Neuronal stem cell (in vitro differentiated cells): Measurements from ENCODE around the gene CCR9.
A peak's percentile ranks its signal among the peaks of the same experiment; 100 is the strongest.

Experiments
- DNase-seq: peaks from one replicate; pipeline ENCODE4 v3.0.0-alpha.2; 2013; ENCODE audit warnings: low spot score
- H2AFZ ChIP-seq: one replicate; pipeline ENCODE4 v1.6.1; 2013; ENCODE audit warnings: mild to moderate bottlenecking, low read length, inconsistent platforms
- H2AK5ac ChIP-seq: 2 replicates; pipeline ENCODE4 v1.6.1; 2013; ENCODE audit warnings: low read depth, mild to moderate bottlenecking, inconsistent platforms, low read length, moderate library complexity, mixed read lengths
- H2BK120ac ChIP-seq: 2 replicates; pipeline ENCODE4 v1.6.1; 2013; ENCODE audit warnings: low read depth, mild to moderate bottlenecking, inconsistent platforms, low read length, moderate library complexity, mixed read lengths
- H2BK12ac ChIP-seq: one replicate; pipeline ENCODE4 v1.6.1; 2013; ENCODE audit warnings: low read length, inconsistent platforms
- H2BK15ac ChIP-seq: 2 replicates; pipeline ENCODE4 v1.6.1; 2013; ENCODE audit warnings: mild to moderate bottlenecking, low read length, inconsistent platforms, mixed read lengths
- H2BK5ac ChIP-seq: one replicate; pipeline ENCODE4 v1.6.1; 2013; ENCODE audit warnings: inconsistent platforms, mild to moderate bottlenecking, low read length, moderate library complexity
- H3K14ac ChIP-seq: one replicate; pipeline ENCODE4 v1.6.1; 2013; ENCODE audit warnings: low read length, inconsistent platforms
- H3K18ac ChIP-seq: 2 replicates; pipeline ENCODE4 v1.6.1; 2013; ENCODE audit warnings: low read length, inconsistent platforms
- H3K23ac ChIP-seq: 2 replicates; pipeline ENCODE4 v1.6.1; 2013; ENCODE audit warnings: low read depth, mild to moderate bottlenecking, mixed read lengths, low read length, inconsistent platforms; ENCODE audit not compliant: poor library complexity
- H3K27ac ChIP-seq: replicated peaks from 3 replicates; pipeline ENCODE4 v1.5.1; 2013; ENCODE audit warnings: low read length, inconsistent platforms
- H3K27me3 ChIP-seq, 3 experiments: 2 replicates each; pipeline ENCODE4 v1.6.1; 2013; ENCODE audit warnings: low read length in 3 of 3, mild to moderate bottlenecking in 2 of 3, inconsistent platforms in 1 of 3, low read depth in 1 of 3, mixed read lengths in 1 of 3, moderate library complexity in 1 of 3; ENCODE audit not compliant: control insufficient read depth in 3 of 3, insufficient read depth in 3 of 3
- H3K36me3 ChIP-seq, 2 donors: replicated peaks in 1 of 2; 2 replicates each; pipeline ENCODE4 v1.6.1; 2013; ENCODE audit warnings: low read length in 2 of 2; ENCODE audit not compliant: control insufficient read depth in 2 of 2, insufficient read depth in 2 of 2
- H3K4ac ChIP-seq: 2 replicates; pipeline ENCODE4 v1.6.1; 2013; ENCODE audit warnings: inconsistent platforms, mild to moderate bottlenecking, low read length, moderate library complexity
- H3K4me1 ChIP-seq, 2 donors: 1 replicate in 1 of 2; 2 replicates in 1 of 2; pipeline ENCODE4 v1.6.1; 2013; ENCODE audit warnings: low read length in 2 of 2, low read depth in 1 of 2; ENCODE audit not compliant: control insufficient read depth in 2 of 2, insufficient read depth in 1 of 2
- H3K4me2 ChIP-seq: one replicate; pipeline ENCODE4 v1.6.1; 2013; ENCODE audit warnings: mild to moderate bottlenecking, low read length, inconsistent platforms; ENCODE audit not compliant: insufficient read depth, poor library complexity, severe bottlenecking
- H3K4me3 ChIP-seq, 2 donors: 2 replicates each; pipeline ENCODE4 v1.5.1; 2013; ENCODE audit warnings: low read length in 2 of 2, mild to moderate bottlenecking in 2 of 2, inconsistent platforms in 1 of 2, moderate library complexity in 1 of 2
- H3K79me1 ChIP-seq: one replicate; pipeline ENCODE4 v1.6.1; 2013; ENCODE audit warnings: low read depth, mild to moderate bottlenecking, inconsistent platforms, low read length, moderate library complexity
- H3K9ac ChIP-seq: one replicate; pipeline ENCODE4 v1.6.1; 2013; ENCODE audit warnings: mild to moderate bottlenecking, low read depth, low read length, inconsistent platforms; ENCODE audit not compliant: poor library complexity
- H3K9me3 ChIP-seq, 2 donors: replicated peaks in 1 of 2; 2 replicates each; pipeline versions ENCODE3 to v1.6.1; 2013; ENCODE audit warnings: low read length in 2 of 2, mild to moderate bottlenecking in 2 of 2, inconsistent platforms in 1 of 2, low read depth in 1 of 2, mixed read lengths in 1 of 2, moderate library complexity in 1 of 2; ENCODE audit not compliant: control insufficient read depth in 2 of 2, insufficient read depth in 1 of 2
- H4K8ac ChIP-seq: one replicate; pipeline ENCODE4 v1.6.1; 2013; ENCODE audit warnings: low read depth, mild to moderate bottlenecking, inconsistent platforms, low read length, moderate library complexity
- H4K91ac ChIP-seq: one replicate; pipeline ENCODE4 v1.6.1; 2013; ENCODE audit warnings: low read length, low read depth, mild to moderate bottlenecking, inconsistent platforms; ENCODE audit not compliant: poor library complexity
- WGBS, 2 donors: extraction: QIAGEN DNeasy Blood & Tissue Kit; methylation state at CpG; one replicate each; pipeline ENCODE4 v1.1.7; 2013; ENCODE audit warnings: missing lambda C conversion rate in 2 of 2, mixed read lengths in 1 of 2; ENCODE audit not compliant: insufficient read length in 2 of 2, insufficient replicate concordance in 1 of 2; ENCODE audit errors: extremely low coverage in 2 of 2; 5-methylcytosine and 5-hydroxymethylcytosine counted together

The CCR9 gene

DNA sequence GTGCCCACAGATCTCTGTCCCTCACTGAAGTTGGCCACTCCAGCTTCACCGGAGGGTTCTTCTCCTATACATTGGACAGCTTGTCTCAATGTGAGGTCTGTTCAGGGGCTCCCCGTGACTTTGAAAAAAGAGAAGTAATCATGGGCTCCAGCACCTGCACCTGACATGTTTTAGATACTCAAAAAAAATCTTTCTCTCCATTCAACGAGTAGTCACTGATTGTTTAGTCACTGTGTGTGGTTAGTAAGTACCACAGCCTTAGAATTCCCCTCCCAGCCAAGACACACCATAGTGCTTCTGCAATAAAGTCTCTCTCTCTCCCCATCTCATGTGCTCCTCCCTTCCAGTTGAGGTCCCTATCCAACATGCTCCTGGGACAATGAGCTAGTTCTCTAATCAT is 18.6 kb downstream of the CCR9 start:
- Histone ChIP-seq H3K14ac (no peak overlapping the region), H2BK5ac (no peak overlapping the region), H3K9me3 (no peaks in the 10 kb centered on the region), H3K27ac (no peak overlapping the region), H4K91ac (no peak overlapping the region), H3K18ac (no peak overlapping the region), H3K4me3 (no peak overlapping the region), H2AK5ac (no peak overlapping the region), H3K4ac (no peak overlapping the region), H3K4me2 (no peak overlapping the region), H3K23ac (no peak overlapping the region), H3K36me3 (no peaks in the 10 kb centered on the region), H3K9ac (no peak overlapping the region), H2AFZ (no peak overlapping the region), H3K79me1 (no peaks in the 10 kb centered on the region), H2BK15ac (no peak overlapping the region), H4K8ac (no peak overlapping the region), H3K27me3 (no peaks in the 10 kb centered on the region), H2BK120ac (no peak overlapping the region), H3K4me1 (no peaks in the 10 kb centered on the region), H2BK12ac (no peak overlapping the region)
- no CpG with 5 or more reads among the region's 3 CpGs for WGBS, 2 donors
- no peak for DNase-seq

DNA sequence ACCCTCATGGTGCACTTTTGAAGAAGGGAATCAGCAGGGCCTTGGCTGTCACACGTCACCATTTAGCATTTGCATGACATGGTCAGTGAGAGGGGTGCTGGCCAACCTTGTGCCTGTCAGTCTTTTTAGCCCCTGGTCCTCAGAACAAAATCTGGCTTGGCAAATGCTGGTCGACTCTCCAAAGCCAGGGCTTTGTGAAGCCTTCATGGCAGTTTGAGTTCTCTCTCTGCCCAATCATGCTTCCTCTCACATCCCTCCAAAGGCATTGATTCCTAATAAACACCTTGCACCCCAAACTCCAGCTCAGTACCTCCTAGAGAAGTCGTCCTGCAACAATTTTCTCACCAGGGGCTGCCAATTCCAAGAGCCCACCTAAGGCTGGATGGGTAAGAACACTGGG is 19.4 kb downstream of the CCR9 start:
- no CpG with 5 or more reads among the region's 3 CpGs for WGBS, 2 donors
- H2BK5ac ChIP-seq = no peak overlapping the region
- no peak overlapping the region for H3K23ac ChIP-seq
- H4K91ac ChIP-seq = no peak overlapping the region
- H3K9ac ChIP-seq = no peak overlapping the region
- H3K9me3 ChIP-seq = no peaks in the 10 kb centered on the region
- no peak overlapping the region for H4K8ac ChIP-seq
- H2BK12ac ChIP-seq = no peak overlapping the region
- H3K4me1 ChIP-seq = no peaks in the 10 kb centered on the region
- no peak for DNase-seq
- H2BK15ac ChIP-seq = no peak overlapping the region
- no peaks in the 10 kb centered on the region for H3K27me3 ChIP-seq
- no peak overlapping the region for H2AFZ ChIP-seq
- H3K36me3 ChIP-seq = no peaks in the 10 kb centered on the region
- H3K4me3 ChIP-seq = no peak overlapping the region
- H3K14ac ChIP-seq = no peak overlapping the region
- H2AK5ac ChIP-seq = no peak overlapping the region
- H3K4ac ChIP-seq = no peak overlapping the region
- H2BK120ac ChIP-seq = no peak overlapping the region
- no peak overlapping the region for H3K4me2 ChIP-seq
- no peak overlapping the region for H3K27ac ChIP-seq
- H3K79me1 ChIP-seq = no peaks in the 10 kb centered on the region
- H3K18ac ChIP-seq = no peak overlapping the region

DNA sequence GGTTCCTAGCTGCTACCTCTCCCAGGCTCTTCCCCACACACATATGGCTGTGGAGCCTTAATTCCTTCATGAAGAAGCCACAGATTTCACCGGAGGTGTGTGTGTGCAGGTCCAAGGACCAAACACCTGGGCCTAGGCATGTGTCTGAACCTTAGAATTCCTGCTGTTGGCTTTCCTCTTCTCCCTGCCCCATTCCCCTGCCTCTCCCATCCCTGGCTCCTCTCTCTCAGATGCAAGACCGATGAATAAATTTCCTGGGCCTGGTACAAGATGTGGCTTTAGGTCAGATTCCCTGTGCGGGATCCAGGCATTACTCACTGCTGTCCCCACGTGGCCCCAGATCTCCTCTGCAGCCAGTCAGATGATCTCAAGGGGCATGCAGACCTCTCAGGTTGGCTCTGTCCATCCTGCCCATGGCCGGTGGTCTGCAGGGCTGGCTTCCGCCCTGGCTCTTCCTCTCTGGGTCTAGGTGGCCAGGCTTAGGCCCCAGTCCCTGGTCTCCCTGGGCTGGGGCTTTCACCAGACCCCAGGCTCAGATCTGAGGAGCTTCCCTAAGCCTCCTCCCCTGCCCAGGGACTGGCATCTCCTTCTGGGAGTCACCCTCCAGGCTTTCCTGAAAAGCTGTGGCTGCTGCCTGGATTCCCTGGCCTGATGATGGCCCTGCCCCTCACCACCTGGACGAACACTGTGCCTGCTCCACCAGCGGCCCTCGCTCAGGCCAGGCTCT is 20.5 kb downstream of the CCR9 start:
- Histone ChIP-seq H3K18ac (no peak overlapping the region), H3K4me3 (no peak overlapping the region), H2AFZ (no peak overlapping the region), H2BK120ac (no peak overlapping the region), H2AK5ac (no peak overlapping the region), H3K36me3 (no peaks in the 10 kb centered on the region), H2BK5ac (no peak overlapping the region), H3K9ac (no peak overlapping the region), H3K27ac (no peak overlapping the region), H3K14ac (peak overlapping the region; percentile 39), H4K91ac (no peak overlapping the region), H3K4me1 (no peaks in the 10 kb centered on the region), H3K4ac (no peak overlapping the region), H4K8ac (no peak overlapping the region), H3K79me1 (no peaks in the 10 kb centered on the region), H2BK15ac (no peak overlapping the region), H3K23ac (no peak overlapping the region), H3K27me3 (no peaks in the 10 kb centered on the region), H3K4me2 (no peak overlapping the region), H3K9me3 (no peaks in the 10 kb centered on the region), H2BK12ac (no peak overlapping the region)
- DNase-seq = no peak
- WGBS, 2 donors = no CpG with 5 or more reads among the region's 9 CpGs

DNA sequence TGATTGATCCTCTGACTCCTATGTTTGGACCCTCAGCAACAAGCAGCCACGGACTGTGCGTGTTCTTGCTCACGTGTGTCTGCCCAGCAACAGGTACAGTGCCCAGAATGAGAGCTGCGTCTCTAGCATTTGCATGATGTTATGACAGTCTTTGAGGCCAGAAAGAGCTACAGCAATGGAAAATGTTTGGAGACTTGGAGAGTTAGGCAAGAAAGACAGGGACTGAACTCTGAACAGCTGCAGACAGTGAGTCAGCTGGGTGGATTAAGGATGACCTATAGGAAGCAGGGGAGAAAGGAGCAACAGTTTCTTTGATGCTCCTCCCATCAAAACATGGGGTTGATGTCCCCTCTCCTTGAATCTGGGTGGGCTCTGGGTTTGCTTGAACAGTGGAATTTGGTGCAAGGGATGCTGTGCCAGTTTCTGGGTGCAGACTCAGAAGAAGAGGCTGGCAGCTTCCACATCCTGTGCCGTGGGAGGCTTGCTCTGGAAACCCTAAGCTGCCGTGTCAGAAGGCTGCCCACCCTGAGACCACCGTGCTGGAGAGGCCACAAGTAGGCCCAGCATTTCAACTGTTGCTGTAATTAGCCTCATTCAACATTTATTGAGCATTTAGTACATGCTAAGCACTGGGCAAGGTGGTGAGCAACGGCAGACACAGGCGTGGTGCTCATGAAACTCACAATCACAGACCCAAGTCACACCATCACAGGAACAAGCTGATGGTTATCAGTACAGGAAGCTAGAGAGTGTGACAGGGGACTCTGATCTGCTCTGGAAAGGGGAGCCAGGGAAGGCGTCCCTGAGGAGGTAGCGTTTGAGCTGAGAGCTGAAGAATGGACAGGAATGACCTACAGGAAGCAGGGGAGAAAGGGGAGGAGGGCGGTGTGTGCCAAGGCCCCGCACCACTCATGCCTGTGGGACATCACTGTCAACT is 21.7 kb downstream of the CCR9 start:
- Histone ChIP-seq H3K4me3 (no peak overlapping the region), H3K27me3 (no peaks in the 10 kb centered on the region), H3K4me2 (no peak overlapping the region), H3K18ac (peak overlapping the region; percentile 6), H3K4me1 (no peaks in the 10 kb centered on the region), H2AK5ac (no peak overlapping the region), H3K4ac (no peak overlapping the region), H3K14ac (no peak overlapping the region), H2BK120ac (no peak overlapping the region), H3K9ac (no peak overlapping the region), H3K23ac (no peak overlapping the region), H2AFZ (no peak overlapping the region), H4K8ac (no peak overlapping the region), H3K36me3 (no peaks in the 10 kb centered on the region), H3K9me3 (no peaks in the 10 kb centered on the region), H2BK15ac (no peak overlapping the region), H2BK12ac (no peak overlapping the region), H3K27ac (no peak overlapping the region), H3K79me1 (no peaks in the 10 kb centered on the region), H2BK5ac (no peak overlapping the region), H4K91ac (no peak overlapping the region)
- WGBS, 2 donors = no CpG with 5 or more reads among the region's 13 CpGs
- no peak for DNase-seq
